DMS79 (cell line): ENCODE measurements around the gene MACROD2.

ENCODE experiments used
- DNase-seq: peaks from one replicate; lab custom pipeline; 2025; lab: John Stamatoyannopoulos, UW

Gene MACROD2

DNA sequence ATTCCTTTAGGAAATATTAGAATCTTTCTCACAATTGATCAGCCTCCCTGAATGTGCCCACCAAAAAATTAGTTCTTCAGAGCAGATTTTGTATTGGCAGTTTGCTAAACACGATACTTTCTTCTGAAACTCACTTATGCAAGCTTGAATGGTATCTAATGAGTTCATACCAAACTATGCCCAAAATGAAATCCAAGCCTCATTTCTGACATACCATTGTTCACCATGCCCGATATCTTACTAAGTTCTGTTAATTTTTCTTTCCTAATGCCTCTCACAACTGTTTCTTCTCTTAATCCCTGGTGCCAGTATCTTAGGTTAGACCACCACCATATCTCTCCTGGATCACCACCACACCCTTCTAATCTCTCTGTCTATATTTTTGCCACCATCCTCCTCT is 1822.0 kb downstream of the MACROD2 start:
- DNase-seq = no peak

DNA sequence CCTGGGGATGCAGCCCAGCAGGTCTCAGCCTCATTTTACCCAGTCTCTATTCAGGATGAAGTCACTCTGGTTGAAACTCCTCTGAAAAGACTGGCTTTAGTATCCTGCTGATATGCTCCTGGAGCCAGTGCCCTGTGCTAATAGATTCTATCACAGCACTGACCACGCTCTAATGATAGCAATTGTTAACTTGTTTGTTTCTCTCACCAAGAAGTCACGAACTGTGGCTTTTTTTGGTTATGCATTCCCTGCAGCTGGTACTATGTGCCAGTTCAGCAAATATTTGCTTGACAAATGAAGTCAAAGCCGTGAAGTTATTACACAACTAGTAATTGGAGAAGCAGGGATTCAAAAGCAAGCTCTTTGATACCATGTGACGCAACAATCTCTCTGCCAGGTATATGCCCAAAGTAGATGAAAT is 1823.3 kb downstream of the MACROD2 start:
- no peak for DNase-seq

- DNase-seq = no peak
Measured at GRCh38 chr20:15823718-15824117, 1828.4 kb downstream of the MACROD2 start.

DNA sequence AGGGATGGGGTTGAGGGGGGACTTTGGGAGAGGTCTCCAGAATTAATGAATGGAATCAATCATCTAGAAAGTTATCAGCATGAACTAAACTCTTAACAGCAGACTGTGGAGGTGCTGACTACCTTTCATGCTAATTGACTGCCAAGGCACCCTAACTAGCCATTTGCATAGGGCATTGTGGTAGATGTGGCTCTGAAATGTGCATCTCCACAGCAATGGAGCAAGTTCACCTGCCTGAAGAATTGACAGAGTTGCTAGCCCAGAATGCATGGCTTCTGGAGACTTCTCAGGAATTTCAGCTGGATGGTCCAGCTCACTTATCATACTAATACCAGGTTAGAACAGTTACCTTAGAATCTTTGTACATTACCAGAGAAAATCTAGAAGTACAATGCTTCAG is 1832.3 kb downstream of the MACROD2 start:
- DNase-seq = no peak

DNA sequence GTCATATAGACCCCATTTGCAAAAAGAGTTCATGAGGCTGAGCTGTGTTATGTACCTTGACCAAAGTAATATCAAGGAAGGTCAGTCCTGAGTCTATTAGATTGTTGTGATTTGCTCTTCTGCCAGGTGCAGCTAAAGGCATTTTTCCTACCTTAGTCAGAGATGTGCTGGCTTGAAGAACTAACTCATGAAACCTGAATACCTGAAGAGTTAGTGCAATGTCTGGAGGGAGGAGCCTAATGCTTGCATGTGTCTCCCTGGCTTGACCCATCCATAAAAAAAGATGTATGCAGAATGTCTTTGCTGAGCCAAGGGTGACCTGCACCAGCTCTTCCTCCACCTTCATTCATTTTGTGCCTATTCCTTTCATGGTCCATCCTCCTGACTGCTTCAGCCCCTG is 1835.9 kb downstream of the MACROD2 start:
- no peak for DNase-seq

DNA sequence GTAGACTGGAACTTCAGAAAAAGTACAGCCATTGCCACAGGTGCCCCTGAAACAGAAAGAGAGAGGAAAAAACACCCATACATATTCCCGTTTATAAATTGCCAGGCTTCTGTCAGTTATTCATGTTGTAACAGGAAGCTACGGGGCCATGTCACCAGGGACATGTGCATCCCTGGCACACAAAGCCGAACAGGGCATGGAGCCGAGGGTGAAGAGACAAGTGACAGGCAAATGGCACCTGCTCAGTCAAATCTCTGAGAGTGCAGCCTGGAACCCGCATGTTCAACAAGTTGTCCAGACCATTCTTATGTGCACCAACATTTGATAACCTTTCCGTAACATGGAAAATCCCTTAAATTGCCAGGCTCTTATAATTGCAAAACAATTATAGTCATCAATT is 1837.2 kb downstream of the MACROD2 start:
- no peak for DNase-seq

GRCh38 chr20:15834857-15835256 is 1839.5 kb downstream of the MACROD2 start:
- DNase-seq = no peak

- no peak for DNase-seq
Measured at GRCh38 chr20:15835811-15836210, 1840.5 kb downstream of the MACROD2 start.

GRCh38 chr20:15836634-15837033 is 1841.3 kb downstream of the MACROD2 start:
- no peak for DNase-seq

- DNase-seq = no peak
Measured at GRCh38 chr20:15837563-15837962, 1842.2 kb downstream of the MACROD2 start.

GRCh38 chr20:15838466-15838865 is 1843.2 kb downstream of the MACROD2 start:
- no peak for DNase-seq

DNA sequence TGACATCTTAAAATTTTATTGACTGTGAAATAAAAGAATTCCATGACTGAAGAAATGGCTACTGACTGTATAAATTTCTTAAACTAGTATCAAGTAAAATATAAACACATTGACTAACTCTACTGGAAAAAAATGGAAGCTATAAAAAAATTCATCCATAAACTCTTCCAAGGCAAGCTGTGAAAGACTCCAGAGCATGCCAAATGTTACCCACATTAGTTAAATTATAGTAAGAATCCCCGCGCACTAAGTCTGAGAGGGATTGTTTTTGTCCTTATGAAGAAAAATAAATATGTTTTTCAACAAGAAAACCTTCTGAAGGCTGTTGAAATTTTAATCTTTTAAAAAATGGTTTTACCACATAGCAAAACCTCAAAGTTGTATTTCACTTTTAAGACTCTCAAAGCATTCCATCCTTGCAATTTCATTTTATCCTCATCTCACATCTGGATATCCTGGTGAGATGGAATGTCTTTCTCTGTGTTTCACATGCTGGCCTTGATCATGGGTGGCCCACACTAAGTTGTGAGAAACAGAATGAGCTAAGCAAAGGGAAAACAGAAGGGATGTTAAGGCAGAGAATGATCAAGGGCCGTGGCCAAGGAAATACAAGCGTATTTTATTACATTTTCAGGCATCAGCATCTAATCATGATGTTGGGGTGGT is 1845.5 kb downstream of the MACROD2 start:
- no peak for DNase-seq

GRCh38 chr20:15842872-15843271 is 1847.6 kb downstream of the MACROD2 start:
- no peak for DNase-seq

GRCh38 chr20:15843777-15844176 is 1848.5 kb downstream of the MACROD2 start:
- no peak for DNase-seq

DNA sequence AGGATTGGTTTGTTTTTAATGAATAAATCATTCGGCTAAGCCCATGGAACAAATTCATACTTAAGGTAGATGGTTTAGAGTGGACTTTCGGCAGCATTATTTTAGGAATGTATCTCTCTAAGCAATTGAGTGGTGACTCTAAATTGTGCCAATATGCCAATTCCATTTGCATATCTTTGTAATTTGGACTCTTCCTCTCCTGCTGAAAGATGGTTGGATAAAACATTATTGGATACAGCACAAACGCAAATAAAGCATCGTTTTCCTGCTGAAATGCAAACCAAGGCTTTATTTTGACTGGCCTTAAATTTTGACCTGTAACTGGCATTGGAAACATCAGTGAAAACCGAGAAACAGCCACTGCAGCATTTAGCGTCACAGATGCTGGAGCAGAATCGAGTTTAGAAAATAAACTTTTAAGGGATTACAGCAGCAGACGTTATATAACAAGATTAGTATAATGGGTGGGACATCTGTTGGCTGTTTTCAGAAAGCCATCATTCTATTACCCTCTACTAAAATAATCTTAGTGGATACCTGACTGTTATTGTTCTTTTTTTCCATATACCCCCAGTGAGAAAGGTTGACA is 1852.0 kb downstream of the MACROD2 start:
- no peak for DNase-seq

GRCh38 chr20:15848126-15848525 is 1852.8 kb downstream of the MACROD2 start:
- DNase-seq = no peak

- no peak for DNase-seq
Measured at GRCh38 chr20:15848995-15849610, 1853.8 kb downstream of the MACROD2 start.

DNA sequence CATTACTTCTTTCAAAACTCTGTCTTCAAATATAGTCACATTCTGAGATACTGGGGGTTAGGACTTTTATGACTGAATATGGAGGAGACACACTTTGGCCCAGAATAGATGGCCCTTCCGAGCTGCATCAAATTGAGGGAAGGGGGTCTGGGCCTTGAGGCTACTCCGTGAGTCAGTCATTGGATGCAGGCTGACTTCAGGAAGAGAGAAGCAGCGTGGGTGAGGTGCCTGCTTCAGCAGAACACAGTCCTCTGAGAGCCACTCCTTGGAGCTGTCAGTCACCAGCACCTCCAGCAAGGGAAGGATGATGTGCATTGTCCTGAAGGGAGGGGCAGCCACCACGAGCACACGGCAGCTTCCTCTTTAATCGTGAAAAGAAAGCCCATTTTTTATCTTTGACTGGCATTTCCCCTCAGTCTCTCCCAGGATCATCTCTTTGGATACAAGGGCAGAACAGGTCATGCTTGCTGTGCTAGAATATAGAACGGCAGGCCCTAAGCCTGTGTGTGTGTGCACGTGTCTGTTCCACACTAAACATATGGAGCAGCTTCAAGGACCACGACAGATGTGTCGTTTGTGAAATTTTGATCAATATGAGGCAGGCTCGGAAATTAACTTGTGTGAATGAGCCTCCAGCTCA is 1856.4 kb downstream of the MACROD2 start:
- DNase-seq = no peak

GRCh38 chr20:15854911-15855310 is 1859.6 kb downstream of the MACROD2 start:
- DNase-seq = no peak

GRCh38 chr20:15857173-15857784 is 1862.0 kb downstream of the MACROD2 start:
- no peak for DNase-seq

DNA sequence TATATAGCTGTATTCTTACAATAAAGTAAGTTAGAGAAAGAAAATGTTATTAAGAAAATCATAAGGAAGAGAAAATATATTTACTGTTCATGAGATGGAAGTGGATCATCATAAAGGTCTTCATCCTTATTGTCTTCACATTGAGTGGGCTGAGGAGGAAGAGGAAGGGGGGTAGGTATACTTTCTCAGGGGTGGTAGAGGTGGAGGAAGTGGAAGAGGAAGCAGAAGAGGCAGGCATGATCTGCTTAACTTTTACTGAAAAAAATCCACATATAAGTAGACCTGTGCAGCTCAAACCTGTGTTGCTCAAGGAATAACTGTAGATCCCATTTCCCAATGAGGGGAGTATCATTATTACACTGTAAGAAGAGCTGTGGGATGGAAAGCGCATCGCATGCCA is 1863.7 kb downstream of the MACROD2 start:
- DNase-seq = no peak

DNA sequence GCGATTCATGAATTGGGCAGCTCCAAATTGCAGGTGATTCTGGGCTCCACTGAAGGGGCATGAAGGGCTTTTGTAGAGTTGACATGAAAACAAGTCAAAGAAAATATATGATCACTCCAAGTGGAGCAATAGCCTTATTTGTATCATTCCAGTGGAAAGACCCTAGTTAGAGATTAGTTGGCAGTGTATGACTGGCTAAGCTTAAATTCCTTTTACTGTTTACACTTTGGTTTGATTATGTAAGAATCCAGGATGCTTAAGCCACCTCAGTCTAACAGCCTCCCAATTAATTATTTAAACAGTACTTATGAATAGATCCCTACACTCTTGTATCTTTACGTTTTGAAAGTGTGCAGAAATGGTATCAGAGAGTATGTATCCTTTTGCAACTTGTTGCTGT is 1865.5 kb downstream of the MACROD2 start:
- DNase-seq = no peak

GRCh38 chr20:15862178-15862577 is 1866.9 kb downstream of the MACROD2 start:
- DNase-seq = no peak
